Measurements from ENCODE around the gene DOLPP1. TPM values are rescaled to one million over a fixed set of nuclear protein-coding genes. Genes with fewer than 3 reads are reported as not detected.
A peak's percentile ranks its signal among the peaks of the same experiment; 100 is the strongest.

DOLPP1 gene
- total and polyA plus RNA-seq, 2 of the 13 experiments (the other 11 are each of a cell fraction or from before 2014, with no cell fraction given), result 21.0 to 34.1 TPM

DNA sequence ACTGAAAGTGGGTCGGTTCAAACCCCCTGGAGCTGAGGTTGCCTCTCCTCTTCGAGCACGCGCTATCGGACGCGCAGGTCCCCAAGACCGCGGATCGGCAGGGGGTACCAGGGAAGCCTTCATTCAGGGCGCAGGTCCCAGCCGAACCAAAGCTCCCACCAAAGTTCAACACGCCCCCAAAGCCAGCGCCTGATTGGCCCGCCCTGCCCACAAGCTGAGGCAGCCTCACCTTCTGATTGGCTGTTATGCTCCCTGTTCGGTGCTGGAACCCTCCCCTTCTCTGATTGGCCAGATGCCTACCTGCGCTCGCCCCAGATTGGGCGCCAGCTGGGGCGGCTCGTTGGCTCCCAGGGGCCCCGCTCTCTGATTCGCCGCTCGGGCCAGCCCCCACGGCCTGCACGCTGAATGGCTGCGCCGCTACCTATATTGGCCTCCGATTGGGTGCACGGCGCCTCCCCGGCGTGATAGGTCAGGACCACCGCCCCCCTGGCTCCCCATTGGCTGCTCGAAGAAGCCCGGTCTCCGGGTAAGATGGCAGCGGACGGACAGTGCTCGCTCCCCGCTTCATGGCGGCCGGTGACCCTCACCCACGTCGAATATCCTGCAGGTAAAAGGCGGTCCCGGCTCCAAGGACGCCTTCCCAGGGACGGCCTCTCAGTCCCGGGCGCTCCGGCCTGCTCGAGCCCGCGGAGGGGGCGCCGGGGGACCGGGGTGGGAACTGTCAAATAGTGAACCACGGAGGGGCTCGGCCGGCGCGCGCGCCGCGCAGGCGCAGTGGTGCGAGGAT lies at the start of gene DOLPP1 (continued):
- no peak for TF ChIP-seq FOXO1 (CRISPR knock-in tag; IDR thresholded peaks at IDR 0.05)
- TF ChIP-seq, protein P1, sequence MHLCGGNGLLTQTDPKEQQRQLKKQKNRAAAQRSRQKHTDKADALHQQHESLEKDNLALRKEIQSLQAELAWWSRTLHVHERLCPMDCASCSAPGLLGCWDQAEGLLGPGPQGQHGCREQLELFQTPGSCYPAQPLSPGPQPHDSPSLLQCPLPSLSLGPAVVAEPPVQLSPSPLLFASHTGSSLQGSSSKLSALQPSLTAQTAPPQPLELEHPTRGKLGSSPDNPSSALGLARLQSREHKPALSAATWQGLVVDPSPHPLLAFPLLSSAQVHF (CRISPR knock-in tag; IDR thresholded peaks at IDR 0.05), result no peak
- TF ChIP-seq, protein P2, sequence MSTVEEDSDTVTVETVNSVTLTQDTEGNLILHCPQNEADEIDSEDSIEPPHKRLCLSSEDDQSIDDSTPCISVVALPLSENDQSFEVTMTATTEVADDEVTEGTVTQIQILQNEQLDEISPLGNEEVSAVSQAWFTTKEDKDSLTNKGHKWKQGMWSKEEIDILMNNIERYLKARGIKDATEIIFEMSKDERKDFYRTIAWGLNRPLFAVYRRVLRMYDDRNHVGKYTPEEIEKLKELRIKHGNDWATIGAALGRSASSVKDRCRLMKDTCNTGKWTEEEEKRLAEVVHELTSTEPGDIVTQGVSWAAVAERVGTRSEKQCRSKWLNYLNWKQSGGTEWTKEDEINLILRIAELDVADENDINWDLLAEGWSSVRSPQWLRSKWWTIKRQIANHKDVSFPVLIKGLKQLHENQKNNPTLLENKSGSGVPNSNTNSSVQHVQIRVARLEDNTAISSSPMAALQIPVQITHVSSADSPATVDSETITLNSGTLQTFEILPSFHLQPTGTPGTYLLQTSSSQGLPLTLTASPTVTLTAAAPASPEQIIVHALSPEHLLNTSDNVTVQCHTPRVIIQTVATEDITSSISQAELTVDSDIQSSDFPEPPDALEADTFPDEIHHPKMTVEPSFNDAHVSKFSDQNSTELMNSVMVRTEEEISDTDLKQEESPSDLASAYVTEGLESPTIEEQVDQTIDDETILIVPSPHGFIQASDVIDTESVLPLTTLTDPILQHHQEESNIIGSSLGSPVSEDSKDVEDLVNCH (CRISPR knock-in tag; IDR thresholded peaks at IDR 0.05), result no peak
- no peak for TF ChIP-seq CCAR2 (optimal IDR thresholded peaks at IDR 0.05; ENCODE audit: low read depth, low read length)
- TF ChIP-seq ZNF577 (CRISPR knock-in tag; IDR thresholded peaks at IDR 0.05; ENCODE audit: borderline replicate concordance, low read depth), result no peak
- TF ChIP-seq ERF (CRISPR knock-in tag; IDR thresholded peaks at IDR 0.05), result peak; percentile 50; the same call in 1 of the 2 replicates
- no peak for TF ChIP-seq PAF1 (CRISPR knock-in tag; IDR thresholded peaks at IDR 0.05)
- 0 out of 2 replicates have a peak, but pooled peaks have one; percentile 47 for TF ChIP-seq MEF2D (CRISPR knock-in tag; IDR thresholded peaks at IDR 0.05)
- 0 out of 2 replicates have a peak, but pooled peaks have one; percentile 14 for TF ChIP-seq FOXK1 (CRISPR knock-in tag; IDR thresholded peaks at IDR 0.05; ENCODE audit: borderline replicate concordance, low read depth)
- peak; percentile 67; the same call in 1 of the 2 replicates for TF ChIP-seq TBX2 (CRISPR knock-in tag; IDR thresholded peaks at IDR 0.05; ENCODE audit: borderline replicate concordance)
- no peak for TF ChIP-seq ZNF33A (CRISPR knock-in tag; IDR thresholded peaks at IDR 0.05; ENCODE audit: borderline replicate concordance)
- TF ChIP-seq ZNF337 (CRISPR knock-in tag; IDR thresholded peaks at IDR 0.05; ENCODE audit: borderline replicate concordance, low read depth), result no peak
- 0 out of 2 replicates have a peak, but pooled peaks have one; percentile 30 for TF ChIP-seq ZNF441 (CRISPR knock-in tag; IDR thresholded peaks at IDR 0.05; ENCODE audit: borderline replicate concordance)
- TF ChIP-seq, protein P3, sequence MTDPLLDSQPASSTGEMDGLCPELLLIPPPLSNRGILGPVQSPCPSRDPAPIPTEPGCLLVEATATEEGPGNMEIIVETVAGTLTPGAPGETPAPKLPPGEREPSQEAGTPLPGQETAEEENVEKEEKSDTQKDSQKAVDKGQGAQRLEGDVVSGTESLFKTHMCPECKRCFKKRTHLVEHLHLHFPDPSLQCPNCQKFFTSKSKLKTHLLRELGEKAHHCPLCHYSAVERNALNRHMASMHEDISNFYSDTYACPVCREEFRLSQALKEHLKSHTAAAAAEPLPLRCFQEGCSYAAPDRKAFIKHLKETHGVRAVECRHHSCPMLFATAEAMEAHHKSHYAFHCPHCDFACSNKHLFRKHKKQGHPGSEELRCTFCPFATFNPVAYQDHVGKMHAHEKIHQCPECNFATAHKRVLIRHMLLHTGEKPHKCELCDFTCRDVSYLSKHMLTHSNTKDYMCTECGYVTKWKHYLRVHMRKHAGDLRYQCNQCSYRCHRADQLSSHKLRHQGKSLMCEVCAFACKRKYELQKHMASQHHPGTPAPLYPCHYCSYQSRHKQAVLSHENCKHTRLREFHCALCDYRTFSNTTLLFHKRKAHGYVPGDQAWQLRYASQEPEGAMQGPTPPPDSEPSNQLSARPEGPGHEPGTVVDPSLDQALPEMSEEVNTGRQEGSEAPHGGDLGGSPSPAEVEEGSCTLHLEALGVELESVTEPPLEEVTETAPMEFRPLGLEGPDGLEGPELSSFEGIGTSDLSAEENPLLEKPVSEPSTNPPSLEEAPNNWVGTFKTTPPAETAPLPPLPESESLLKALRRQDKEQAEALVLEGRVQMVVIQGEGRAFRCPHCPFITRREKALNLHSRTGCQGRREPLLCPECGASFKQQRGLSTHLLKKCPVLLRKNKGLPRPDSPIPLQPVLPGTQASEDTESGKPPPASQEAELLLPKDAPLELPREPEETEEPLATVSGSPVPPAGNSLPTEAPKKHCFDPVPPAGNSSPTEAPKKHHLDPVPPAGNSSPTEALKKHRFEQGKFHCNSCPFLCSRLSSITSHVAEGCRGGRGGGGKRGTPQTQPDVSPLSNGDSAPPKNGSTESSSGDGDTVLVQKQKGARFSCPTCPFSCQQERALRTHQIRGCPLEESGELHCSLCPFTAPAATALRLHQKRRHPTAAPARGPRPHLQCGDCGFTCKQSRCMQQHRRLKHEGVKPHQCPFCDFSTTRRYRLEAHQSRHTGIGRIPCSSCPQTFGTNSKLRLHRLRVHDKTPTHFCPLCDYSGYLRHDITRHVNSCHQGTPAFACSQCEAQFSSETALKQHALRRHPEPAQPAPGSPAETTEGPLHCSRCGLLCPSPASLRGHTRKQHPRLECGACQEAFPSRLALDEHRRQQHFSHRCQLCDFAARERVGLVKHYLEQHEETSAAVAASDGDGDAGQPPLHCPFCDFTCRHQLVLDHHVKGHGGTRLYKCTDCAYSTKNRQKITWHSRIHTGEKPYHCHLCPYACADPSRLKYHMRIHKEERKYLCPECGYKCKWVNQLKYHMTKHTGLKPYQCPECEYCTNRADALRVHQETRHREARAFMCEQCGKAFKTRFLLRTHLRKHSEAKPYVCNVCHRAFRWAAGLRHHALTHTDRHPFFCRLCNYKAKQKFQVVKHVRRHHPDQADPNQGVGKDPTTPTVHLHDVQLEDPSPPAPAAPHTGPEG (CRISPR knock-in tag; IDR thresholded peaks at IDR 0.05), result no peak
- TF ChIP-seq, protein P4, sequence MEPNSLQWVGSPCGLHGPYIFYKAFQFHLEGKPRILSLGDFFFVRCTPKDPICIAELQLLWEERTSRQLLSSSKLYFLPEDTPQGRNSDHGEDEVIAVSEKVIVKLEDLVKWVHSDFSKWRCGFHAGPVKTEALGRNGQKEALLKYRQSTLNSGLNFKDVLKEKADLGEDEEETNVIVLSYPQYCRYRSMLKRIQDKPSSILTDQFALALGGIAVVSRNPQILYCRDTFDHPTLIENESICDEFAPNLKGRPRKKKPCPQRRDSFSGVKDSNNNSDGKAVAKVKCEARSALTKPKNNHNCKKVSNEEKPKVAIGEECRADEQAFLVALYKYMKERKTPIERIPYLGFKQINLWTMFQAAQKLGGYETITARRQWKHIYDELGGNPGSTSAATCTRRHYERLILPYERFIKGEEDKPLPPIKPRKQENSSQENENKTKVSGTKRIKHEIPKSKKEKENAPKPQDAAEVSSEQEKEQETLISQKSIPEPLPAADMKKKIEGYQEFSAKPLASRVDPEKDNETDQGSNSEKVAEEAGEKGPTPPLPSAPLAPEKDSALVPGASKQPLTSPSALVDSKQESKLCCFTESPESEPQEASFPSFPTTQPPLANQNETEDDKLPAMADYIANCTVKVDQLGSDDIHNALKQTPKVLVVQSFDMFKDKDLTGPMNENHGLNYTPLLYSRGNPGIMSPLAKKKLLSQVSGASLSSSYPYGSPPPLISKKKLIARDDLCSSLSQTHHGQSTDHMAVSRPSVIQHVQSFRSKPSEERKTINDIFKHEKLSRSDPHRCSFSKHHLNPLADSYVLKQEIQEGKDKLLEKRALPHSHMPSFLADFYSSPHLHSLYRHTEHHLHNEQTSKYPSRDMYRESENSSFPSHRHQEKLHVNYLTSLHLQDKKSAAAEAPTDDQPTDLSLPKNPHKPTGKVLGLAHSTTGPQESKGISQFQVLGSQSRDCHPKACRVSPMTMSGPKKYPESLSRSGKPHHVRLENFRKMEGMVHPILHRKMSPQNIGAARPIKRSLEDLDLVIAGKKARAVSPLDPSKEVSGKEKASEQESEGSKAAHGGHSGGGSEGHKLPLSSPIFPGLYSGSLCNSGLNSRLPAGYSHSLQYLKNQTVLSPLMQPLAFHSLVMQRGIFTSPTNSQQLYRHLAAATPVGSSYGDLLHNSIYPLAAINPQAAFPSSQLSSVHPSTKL (CRISPR knock-in tag; IDR thresholded peaks at IDR 0.05), result 0 out of 2 replicates have a peak, but pooled peaks have one; percentile 33

All from HepG2 (cell line).